ENCODE results near the gene MOAP1.
"Not testable (repeated sequence)": the region's sequence is repeated elsewhere in the genome, so short reads cannot be mapped to it uniquely, and the experiment has no call there.

Gene MOAP1

DNA sequence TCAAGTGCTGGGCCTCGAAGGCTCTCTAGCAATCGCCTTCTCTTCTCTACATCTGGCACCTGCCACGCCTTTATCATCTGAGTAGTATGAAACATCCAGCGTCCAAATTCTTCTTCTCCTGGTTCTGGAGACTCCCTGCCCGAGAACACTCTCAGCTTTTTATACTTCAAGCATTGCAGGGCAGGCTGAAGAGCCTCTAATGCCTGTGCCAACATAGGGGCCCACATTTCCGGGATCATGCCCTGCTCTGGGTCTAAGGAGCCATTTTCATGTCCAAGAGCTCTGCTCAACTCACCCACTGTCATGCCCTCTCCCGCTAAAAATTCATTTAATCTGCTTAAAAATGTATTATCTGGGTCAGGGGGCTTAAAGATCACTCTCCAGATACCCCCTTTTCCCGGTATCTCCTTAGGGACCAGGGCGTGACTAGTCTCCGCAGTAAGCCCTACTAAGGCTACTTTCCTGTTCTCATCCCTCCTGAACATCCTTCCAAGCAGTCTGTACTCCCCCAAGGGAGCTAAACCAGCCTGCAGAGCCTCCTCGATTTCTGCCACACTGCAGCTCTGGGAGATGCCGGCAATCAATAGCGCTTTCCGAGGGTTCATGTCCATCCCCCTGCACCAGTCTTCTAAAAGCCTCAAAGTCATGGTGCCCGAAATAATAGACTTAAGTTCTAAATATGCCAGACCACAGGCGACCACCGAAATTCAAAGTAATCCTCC, 940 bp downstream of the MOAP1 start:
- DNase-seq, result no peak

DNA sequence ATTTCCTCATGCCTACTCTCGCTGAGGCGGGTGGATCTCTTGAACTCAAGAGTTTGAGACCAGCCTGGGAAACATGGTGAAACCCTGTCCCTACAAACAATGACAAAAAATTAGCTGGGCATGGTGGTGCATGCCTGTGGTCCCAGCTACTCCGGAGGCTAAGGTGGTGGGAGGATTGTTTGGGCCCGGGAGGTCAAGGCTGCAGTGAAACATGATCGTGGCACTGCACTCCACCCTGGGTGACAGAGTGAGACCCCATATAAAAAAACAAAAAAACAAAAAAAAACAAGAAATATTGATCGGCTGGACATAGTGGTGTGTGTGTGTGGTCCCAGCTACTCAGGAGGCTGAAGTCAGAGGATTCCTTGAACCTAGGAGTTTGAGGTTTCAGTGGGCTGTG, 9.2 kb downstream of the MOAP1 start:
- no peak for DNase-seq

DNA sequence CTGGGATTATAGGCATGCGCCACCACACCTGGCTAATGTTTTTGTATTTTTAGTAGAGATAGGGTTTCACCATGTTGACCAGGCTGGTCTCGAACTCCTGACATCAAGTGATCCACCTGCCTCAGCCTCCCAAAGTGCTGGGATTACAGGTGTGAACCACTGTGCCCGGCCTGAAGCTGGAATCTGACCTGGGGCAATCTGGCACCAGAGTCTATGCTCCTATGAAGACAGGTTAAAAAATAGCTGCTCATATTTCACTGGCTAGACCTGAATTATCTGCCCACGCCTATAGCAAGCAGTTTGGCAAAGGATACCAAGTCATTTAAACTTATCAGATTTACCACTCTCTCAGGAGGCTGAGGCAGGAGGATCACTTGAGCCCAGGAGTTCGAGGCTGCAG, 10.0 kb downstream of the MOAP1 start:
- DNase-seq, result not testable (repeated sequence)

DNA sequence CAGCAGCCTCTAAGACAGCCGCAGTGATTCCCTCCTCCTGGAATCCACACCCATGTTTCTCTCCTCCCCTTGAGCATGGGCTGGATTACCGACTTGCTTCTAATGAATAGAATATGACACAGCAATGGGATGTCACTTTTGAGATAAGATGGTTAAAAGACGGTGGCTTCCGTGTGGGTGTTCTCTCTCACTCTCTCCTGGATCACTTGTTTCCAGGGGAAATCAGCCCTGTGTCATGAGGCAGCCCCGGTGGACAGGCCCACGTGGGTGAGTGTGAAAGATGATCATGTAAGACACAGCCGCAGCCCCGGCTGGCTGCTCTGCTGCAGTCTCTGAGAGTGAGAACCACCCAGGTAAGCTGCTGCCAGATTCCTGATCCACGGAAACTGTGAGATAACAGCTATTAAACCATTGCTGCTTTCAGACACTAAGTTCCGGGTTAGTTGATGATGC, 10.7 kb downstream of the MOAP1 start:
- no peak for DNase-seq

DNA sequence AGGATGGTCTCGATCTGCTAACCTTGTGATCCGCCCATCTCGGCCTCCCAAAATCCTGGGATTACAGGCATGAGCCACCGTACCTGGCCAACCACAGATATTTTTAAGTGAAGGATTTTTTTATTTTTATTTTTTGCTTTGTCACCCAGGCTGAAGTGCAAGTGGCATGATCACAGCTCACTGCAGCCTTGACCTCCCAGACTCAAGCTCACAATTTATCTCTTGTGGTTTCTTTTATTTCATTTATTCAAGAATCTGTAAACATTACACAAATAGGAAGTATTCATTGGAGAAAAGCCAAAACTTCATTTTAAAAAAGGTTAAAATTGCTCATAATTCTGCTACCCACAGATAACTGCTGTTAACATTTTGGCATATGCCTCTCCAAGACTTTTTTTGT, 13.3 kb downstream of the MOAP1 start:
- DNase-seq, result no peak

DNA sequence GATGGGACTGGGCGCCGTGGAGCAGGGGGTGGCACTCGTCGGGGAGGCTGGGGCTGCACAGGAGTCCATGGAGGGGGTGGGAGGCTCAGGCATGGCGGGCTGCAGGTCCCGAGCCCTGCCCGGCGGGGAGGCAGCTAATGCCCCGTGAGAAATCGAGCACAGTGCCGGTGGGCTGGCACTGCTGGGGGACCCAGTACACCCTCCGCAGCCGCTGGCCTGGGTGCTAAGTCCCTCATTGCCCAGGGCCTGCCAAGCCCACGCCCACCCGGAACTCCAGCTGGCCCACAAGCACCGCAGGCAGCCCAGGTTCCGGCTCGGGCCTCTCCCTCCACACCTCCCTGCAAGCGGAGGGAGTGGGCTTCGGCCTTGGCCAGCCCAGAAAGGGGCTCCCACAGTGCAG, 14.6 kb downstream of the MOAP1 start:
- DNase-seq, result not testable (repeated sequence)

DNA sequence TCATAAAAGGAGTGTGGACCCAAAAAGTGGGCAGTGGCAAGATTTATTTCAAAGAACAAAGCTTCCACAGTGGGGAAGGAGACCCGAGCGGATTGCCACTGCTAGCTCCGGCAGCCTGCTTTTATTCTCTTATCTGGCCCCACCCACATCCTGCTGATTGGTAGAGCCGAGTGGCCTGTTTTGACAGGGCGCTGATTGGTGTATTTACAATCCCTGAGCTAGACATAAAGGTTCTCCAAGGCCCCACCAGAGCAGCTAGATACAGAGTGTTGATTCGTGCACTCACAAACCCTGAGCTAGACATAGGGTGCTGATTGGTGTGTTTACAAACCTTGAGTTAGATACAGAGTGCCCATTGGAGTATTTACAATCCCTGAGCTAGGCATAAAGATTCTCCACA, 15.1 kb downstream of the MOAP1 start:
- DNase-seq, result not testable (repeated sequence)

DNA sequence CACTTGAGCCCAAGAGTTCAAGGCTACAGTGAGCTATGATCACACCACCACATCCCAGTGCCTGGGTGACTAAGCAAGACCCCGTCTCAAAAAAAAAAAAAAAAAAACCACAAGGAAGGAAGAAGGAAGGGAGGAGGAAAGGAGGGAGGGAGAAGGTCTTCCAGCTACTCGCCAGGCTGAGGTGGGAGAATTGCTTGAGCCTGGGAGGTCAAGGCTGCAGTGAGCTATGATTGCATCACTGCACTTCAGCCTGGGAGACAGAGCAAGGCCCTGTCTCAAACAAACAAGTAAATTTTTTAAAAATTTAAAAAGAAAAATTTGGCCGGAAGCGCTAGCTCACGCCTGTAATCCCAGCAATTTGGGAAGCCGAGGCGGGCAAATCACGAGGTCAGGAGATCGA, 16.1 kb downstream of the MOAP1 start:
- not testable (repeated sequence) for DNase-seq

DNA sequence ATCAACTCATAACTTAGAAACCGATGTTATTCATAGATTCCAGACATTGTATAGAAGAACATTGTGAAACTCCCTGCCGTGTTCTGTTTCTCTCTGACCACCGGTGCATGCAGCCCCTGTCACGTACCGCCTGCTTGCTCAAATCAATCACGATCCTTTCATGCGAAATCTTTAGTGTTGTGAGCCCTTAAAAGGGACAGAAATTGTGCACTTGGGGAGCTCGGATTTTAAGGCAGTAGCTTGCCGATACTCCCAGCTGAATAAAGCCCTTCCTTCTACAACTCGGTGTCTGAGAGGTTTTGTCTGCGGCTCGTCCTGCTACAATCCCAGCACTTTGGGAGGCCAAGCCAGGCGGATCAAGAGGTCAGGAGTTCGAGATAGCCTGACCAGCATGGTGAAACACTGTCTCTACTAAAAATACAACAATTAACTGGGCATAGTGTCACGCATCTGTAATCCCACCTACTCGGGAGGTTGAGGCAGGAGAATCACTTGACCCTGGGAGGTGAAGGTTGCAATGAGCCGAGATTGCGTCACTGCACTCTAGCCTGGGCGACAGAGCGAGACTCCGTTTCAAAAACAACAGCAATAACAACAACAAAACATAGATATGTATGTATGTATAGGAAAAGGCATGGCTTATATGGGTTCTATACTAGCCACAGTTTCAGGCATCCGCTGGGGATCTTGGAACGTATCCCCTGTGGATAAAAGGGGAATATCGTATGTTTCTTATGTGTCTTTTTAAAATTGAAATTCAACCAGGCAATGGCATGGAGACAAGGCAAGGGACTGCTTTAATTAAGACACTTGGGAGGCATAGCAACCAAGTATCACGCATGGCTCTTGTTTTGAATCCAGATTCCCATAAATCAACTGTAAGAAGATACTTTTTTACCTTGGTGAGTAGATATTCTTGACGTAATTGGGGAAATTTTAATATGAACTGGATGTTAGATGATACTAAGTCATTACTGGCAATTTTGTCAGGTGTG, 19.1 kb downstream of the MOAP1 start:
- DNase-seq, result not testable (repeated sequence)

DNA sequence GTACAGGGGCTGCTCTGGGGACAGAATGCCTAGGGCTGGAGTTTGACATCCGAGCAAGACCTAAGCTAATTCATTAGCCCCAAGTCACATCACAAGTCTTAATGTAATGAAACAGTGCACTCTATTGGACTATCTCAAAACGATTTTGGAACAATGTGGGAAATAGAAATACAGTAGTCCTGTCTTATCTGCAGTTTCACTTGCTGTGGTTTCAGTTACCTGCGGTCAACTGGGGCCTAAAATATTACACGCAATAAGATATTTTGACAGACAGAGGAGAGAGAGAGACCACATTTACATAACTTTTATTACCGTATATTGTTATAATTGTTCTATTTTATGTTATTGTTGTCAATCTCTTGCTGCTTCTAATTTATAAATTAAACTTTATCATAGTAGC, 21.1 kb downstream of the MOAP1 start:
- no peak for DNase-seq

DNA sequence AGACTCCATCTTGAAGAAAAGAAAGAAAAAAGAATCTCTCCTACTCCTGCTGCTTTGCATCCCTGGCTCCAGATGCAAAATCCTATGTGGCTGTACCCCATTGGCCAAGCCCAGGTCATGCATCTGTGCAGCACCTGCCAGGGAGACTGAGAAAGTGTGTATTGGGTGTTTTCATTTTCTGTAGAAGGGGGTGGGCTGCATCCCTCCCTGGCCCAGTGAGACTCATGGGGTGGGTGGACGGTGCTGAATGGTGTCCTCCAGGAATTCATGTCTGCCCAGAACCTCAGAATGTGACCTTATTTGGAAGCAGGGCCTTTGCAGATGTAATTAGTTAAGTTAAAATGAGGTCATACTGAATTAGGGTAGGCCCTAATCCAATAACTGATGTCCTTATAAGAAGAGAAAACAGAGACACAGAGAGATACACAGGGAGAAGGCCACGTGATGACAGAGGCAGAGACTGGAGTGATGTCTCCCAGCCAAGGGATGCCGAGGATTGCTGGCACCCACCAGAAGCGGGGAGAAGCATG, 23.2 kb downstream of the MOAP1 start:
- no peak for DNase-seq

DNA sequence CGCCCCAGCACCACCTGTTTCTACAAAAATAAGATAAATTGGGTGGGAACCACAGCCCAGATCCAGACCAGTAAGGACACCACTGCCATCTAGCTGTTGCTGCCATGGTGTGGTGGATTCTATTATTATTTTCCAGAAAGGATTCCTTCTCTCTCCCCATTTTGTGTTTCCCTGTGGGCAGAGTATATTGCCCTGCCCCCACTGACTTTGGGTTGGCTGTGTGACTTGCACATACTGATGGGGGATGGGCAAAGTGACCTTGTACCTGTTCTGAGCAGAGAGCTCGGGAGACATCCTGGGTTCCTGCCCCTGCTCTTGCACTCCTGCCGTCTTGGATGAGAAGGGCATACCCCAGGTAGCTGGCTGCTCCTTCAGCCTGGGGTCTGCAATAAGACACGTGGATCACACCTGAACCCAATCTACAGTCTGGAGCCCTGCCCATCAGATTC, 24.3 kb downstream of the MOAP1 start:
- DNase-seq, result peak; percentile 21

DNA sequence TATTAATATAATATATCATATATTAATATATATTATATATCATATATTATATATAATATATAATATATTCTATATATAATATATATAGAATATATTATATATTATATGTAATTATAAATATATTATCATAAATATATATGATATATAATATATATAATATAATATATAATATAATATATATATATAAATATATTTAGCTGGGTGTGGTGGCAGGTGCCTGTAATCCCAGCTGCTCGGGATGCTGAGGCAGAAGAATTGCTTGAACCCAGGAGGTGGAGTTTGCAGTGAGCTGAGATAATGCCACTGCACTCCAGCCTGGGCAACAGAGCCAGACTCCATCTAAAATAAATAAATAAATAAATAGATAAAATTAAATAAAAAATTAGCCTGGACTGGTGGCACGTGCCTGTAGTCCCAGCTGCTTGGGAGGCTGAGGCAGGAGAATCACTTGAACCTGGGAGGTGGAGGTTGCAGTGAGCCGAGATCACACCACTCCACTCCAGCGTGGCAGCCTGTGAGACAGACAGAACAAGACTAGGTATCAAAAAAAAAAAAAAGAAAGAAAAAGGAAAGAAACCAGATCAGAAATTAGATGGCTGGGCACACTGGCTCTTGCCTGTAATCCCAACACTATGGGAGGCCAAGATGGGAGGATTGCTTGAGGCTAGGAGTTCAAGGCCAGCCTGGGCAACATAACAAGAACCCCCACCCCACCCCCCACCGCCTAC, 24.9 kb downstream of the MOAP1 start:
- not testable (repeated sequence) for DNase-seq

DNA sequence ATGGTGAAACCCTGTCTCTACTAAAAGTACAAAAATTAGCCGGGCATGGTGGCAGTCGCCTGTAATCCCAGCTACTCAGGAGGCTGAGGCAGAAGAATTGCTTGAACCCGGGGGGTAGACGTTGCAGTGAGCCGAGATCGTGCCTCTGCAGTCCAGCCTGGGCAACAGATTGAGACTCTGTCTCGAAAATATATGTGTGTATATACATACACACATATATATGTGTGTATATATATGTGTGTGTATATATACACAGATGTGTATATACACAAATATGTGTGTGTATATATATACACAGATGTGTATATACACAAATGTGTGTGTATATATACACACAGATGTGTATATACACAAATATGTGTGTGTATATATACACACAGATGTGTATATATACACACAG, 26.3 kb downstream of the MOAP1 start:
- not testable (repeated sequence) for DNase-seq

DNA sequence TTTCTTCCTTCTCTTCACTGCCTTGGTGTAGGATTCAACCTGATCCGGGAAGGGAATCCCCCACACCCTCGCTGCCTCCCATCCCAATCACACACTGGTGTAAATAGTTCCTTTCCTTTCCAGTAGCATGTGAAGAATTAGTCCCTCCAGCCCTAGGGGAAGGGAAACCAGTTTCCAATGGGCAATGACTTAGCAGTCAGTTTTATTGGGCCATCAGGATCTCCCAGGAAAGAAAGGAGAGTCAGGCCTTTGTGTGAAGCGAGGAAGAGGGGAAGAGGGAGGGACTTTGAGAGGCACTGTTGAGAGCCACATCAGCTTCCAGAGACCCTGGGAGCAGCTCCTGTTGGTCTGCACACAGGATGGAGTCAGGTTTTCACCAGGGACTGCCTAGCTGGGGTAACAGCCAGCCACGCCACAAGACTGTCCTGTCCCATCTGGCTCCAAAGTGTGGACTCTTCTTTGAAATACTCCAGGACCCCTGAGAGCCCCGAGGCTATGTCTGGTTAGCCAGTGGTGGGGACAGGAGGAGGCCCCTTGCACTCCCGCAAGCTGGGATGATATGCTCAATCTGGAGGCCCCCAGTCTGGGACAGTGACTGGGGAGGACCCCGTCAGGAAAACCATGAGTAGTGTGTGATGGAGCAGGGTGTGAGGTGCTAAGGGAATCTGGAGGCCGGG, 27.9 kb downstream of the MOAP1 start:
- DNase-seq, result no peak

DNA sequence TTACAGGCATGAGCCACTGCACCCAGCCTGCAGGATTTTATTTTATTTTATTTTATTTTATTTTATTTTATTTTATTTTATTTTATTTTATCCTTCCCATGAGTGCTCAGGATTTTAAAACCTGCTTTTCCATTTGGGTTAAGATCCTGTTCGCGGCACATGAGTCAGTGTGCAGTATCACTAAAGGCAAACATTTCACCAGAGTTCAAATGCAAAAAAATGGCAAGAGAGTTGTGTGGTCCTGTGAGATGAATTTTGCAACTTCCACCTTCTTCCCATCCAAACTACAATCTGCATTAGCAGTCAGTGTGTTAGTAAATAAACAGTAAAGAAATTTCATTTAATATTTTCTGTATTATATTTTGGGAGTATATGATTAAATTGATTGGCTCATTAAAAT, 29.0 kb downstream of the MOAP1 start:
- no peak for DNase-seq

DNA sequence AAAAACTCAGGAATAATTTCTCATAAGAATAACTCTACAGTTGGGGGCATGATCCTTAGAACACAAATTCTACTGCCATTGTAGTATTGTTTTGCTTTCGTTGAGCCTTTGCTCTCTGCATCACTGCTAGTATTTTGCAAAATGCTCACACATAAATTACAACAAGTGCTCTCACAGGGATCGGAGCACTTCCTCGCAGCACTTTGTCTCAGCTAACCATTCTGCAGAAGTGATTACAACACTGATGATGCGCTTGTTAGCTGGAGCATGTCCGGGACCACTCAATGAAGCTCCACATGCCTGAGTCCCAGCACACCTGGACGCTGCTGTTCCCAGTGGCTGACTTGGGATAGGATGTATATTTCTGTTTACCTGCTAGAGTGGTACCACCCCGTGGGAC, 31.6 kb downstream of the MOAP1 start:
- DNase-seq, result peak; percentile 34

DNA sequence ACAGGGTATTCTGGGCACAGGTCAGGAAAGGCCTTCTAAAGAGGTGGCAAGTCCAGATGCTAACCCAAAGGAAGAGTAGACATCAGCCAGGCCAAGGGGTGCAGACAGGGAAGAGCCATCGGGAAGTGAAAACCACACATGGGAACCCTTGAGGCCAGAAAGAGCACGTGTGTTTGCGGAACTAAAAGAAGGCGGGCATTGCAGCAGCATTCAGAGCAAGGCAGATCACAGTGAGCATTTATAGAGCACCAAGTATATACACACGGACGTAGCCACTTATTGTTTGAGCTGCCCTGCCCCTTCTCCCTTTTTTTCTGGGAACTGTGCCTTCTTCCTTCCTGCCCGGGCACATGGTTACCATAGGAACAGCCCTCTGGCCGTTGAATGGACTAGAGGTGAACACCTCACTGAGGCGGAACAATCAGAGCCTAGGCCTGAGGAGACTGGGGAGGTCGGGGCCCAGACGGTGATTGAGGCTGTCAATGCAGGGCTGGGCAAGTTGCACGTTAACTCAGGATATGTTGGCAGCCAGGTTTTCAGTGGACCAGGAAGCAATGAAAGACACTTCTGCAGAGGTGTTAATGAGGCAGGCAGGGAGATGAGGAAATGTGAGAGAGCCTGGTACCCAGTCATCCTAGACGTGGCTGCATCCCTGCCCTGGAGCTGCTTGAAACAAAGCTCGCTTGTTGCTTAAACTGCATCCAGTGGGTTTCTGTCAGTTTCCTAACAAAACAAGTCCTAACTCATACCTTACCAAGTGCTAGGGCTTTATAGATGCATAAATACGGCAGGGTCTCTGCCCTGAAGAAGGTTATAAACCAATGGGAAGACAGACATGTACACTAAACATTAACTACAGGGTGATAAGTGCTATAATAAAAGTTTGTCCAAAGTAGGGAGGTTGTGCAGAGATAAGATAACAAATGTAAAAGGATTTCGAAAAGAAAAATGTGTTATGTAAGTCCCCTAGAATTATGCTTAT, 34.2 kb downstream of the MOAP1 start:
- DNase-seq, result peak; percentile 67

DNA sequence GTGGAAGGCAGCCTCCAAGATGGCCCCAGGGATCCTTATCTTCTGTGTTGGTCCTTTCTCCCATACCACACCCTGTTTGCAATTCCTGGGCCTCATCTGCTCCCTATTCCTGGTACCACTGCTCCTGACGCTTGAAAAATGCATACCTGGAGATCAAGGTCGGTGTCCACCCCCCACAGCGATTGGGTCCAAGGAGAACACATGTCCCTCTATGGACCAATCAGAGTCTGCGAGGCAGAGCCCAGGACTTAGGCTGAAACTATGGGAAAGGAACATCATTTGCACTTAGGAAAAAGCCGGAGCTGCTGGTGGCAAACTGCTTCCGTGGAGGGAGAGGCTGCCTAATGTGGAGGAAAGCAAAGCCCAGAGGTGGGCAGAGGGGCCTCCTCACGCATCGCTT, 35.7 kb downstream of the MOAP1 start:
- no peak for DNase-seq

DNA sequence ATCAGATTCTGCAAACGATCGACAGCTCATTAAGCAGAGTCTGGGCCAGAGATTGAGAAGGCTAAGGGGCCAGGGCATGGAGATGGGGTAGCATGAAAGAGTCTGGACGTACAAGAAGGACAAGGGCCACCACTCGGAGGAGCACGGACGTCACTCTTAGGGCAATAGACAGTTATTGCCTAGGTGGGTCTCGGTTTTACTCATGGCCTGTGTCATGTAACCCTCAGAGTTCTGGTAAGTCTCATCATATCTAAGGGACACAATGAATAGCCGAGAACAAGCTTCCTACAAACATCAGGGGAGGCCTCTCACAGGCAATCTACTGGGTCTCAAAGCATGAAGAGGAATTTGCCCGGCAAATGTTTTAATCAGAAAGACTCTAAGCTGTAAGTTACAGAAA, 38.6 kb downstream of the MOAP1 start:
- DNase-seq, result no peak
